Epithelial cell of esophagus (primary cell): ENCODE results near the gene PPP1R15B.

Source experiments
- DNase-seq: peaks from one replicate; pipeline ENCODE4 v3.0.0; 2010; ENCODE audit warnings: low read depth
- H3K4me3 ChIP-seq: 2 replicates; pipeline ENCODE4 v1.5.1; 2011; ENCODE audit warnings: mild to moderate bottlenecking, low read length, control low read depth
- CTCF ChIP-seq: IDR thresholded peaks from 2 replicates; pipeline ENCODE4 v1.5.1; 2011; ENCODE audit warnings: low read depth, mild to moderate bottlenecking, low read length, control low read depth, inconsistent platforms; ENCODE audit not compliant: insufficient read depth; ENCODE audit errors: missing control alignments

The PPP1R15B gene

DNA sequence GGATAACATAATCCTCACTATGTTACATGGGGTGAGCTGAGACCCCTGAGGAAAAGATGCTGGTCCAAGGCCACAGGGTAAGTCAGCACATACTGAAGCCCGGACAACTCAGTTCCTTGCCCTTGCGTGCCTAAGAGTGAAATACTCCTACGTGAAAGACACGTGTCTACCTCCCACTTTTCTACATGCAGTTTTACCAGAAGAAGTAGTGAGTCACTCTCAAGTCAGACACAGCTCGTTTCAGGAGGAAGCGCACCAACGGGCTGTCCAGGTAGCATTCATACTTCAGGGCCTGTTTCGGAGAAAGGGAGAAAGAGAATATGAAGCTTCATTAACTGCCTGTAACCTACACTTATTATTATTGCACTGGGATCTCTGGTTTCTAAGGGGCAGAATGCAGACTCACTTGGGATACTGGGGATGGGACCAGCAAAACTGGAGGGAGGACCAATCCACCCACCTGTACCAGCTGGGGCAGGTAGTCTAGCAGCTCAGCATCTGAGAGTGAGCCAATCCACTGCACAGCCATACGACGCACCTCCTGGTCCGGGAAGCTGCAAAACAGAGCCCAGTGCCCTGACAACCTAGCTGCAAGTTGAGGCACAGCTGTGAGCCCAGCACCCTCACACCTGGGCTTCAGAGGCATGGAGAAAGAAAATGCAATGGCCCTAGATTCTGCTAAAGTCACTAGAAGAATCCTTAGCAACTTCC lies 32.4 kb upstream of the PPP1R15B start:
- TF ChIP-seq CTCF, result no peak
- peak; percentile 95 for DNase-seq
- H3K4me3 ChIP-seq, result no peak overlapping the region

GRCh38 chr1:204443260-204443619 lies 31.6 kb upstream of the PPP1R15B start:
- peak overlapping the region; percentile 7 for H3K4me3 ChIP-seq
- no peak for TF ChIP-seq CTCF
- DNase-seq, result peak; percentile 98

GRCh38 chr1:204442376-204443259 lies 31.0 kb upstream of the PPP1R15B start:
- no peak overlapping the region for H3K4me3 ChIP-seq
- no peak for DNase-seq
- no peak for TF ChIP-seq CTCF

DNA sequence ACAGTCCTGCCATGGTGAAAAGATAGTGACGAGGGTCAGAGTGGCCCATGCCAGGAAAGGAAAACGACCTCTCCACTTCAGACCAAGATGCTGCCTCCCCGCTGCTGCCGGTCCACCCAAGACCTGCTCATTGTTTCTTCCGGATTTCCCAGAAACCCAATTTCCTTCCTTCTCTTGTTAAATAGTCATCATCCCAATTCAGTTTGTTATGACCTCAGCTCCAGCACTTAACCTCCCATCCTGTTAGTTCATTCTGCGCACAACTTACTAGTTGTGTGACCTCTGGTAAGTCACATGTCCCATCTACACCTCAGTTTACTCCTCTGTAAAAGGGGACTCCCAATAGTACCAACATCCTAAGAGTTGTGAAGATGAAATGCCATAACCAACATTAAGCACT lies 29.9 kb upstream of the PPP1R15B start:
- TF ChIP-seq CTCF, result no peak
- H3K4me3 ChIP-seq, result no peak overlapping the region
- no peak for DNase-seq

DNA sequence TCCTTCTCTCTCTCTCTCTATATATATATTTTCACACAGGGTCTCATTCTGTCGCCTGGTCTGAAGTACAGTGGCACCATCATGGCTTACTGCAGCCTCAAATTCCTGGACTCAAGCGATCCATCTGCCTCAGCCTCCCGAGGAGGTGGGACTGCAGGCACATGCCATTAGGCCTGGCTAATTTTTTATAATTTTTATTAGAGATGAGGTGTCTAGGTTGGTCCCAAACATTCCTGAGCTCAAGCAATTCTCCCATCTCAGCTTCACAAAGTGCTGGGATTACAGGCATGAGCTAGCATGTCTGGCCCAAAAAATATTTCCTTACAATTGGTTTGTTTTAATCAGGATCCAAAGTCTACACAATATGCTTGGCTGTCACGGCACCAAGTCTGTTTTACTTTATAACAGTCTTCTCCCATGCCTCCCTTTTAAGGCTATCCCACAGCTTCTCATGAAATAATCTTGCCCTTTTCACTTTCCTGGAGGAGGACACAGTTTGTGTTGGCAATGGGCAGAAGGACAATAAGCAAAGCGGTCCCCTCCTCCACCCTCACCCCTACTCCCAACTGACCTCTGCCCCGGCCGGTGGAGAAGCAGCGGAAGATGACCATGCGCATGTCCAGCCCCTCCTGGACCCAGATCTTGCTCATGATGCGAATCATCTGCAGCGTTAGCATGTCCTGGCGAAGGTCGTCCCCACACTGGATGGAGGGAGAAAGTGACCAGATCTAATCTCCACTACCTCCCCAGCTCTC lies 28.2 kb upstream of the PPP1R15B start:
- H3K4me3 ChIP-seq, result no peak overlapping the region
- no peak for TF ChIP-seq CTCF
- no peak for DNase-seq

DNA sequence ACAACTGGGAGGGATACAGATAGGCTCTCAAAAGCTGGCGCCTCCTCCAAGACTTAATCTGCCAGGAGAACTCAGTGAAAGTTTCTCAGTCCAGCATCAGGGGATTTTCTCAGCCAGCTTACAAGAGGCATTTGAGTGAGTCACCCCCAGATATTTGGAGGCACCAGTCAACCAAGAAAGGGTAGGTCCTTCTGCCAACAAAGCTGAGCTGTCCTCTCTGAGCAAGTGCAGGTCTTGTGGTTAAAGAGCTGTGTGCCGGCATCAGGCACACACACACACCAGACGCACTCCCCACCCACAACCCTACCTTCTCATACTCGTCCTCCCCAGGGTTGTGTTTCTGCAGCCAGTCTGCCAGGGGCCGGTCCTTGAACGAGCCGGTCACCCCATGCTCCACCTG lies 27.0 kb upstream of the PPP1R15B start:
- H3K4me3 ChIP-seq, result no peak overlapping the region
- TF ChIP-seq CTCF, result no peak
- peak; percentile 99 for DNase-seq
